GM12801 (cell line): ENCODE results near the gene CHIT1.

Experiments used
- CTCF ChIP-seq: IDR thresholded peaks from one replicate; pipeline ENCODE4 v1.5.1; 2011; ENCODE audit warnings: control low read depth; ENCODE audit not compliant: insufficient read length; ENCODE audit errors: extremely low read depth

Gene CHIT1

GRCh38 chr1:203227371-203228083 is 1.9 kb downstream of the CHIT1 start:
- TF ChIP-seq CTCF: no peak

GRCh38 chr1:203225071-203225470 is 4.4 kb downstream of the CHIT1 start:
- no peak for TF ChIP-seq CTCF

GRCh38 chr1:203223012-203223775 is 6.3 kb downstream of the CHIT1 start:
- no peak for TF ChIP-seq CTCF

- no peak for TF ChIP-seq CTCF
Observed at GRCh38 chr1:203219934-203220333, 9.5 kb downstream of the CHIT1 start.

- TF ChIP-seq CTCF: no peak
Observed at GRCh38 chr1:203219171-203219570, 10.3 kb downstream of the CHIT1 start.

GRCh38 chr1:203217668-203218067 is 11.8 kb downstream of the CHIT1 start:
- no peak for TF ChIP-seq CTCF

GRCh38 chr1:203217139-203217655 is 12.3 kb downstream of the CHIT1 start:
- TF ChIP-seq CTCF: no peak
